ENCODE measurements around the gene ZNF408.
"Not testable (repeated sequence)": the region's sequence is repeated elsewhere in the genome, so short reads cannot be mapped to it uniquely, and the experiment has no call there.

ZNF408 gene

DNA sequence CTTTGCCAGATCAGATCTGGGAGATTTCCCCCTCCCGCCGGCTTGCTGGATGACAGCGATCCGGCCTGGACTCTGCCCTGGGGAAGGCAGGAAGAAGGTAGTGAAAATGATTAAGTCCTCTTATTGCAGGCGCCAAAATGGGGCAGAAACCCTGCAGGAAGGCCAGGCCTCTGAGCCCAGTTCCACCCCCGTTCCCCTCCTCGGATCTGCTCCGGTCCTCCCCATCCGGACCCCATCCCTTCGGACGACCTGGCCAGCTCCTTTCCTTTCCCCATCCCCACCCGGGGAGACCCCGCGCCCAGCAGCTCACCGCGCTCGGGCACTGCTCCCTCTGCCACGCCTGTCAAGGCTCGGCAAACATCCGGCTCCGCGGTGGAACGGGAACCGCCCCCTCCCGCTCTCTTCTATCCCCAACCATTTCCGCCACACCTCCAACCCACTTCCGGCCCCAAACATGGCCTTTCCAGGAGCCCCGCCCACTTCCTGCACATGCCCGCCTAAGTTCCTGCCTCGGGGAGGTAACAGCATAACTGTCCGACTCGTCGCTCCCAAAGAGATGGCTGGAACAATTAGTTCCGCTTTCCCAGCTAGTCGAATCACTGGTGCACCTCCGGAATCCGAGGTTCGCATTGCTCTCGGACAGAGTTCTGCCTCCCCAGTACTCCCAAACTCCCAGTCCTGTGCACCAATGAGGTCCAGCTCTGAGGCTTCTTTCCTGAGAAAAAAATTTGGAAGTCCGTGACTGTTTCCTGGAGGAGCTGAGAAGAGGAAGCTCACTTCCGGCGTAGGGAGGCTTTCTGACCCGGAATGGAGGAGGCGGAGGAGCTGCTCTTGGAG lies at the start of gene ZNF408, which contains the start of gene ARHGAP1:
ZNF408 (plus strand) TSS at position 791 of the 837 bp plus-strand sequence; CDS start at position 808, 17 bp downstream.
ARHGAP1 (minus strand) TSS at position 379 of the 837 bp plus-strand sequence. CDS start 4,512 bp downstream, outside the sequence.
- DNase-seq (ENCODE audit: low spot score), result peak; percentile 99

- DNase-seq (ENCODE audit: low spot score), result no peak
These were observed 45.2 kb upstream of the ZNF408 start for GRCh38 chr11:46655631-46656030.

DNA sequence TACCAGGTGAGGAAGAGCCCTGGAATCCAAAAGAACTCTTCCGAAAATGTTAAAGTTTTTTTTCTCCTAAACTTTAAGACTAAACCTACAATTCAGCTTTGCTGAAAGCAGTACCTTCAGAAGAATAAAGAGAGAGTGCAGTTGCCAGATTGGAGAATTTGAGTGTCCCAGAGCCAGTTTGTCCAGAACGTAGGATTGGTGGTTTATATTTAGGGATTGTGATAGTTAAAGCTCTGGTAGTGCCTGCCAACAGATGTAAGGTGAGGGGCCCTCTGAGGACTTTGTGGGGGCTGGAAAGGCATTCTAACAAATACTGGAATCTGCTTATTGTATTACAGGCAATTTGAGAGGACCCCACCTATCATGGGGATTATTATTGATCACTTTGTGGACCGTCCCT lies 43.6 kb upstream of the ZNF408 start:
- no peak for DNase-seq (ENCODE audit: low spot score)

- DNase-seq (ENCODE audit: low spot score), result no peak
These were observed 42.6 kb upstream of the ZNF408 start for GRCh38 chr11:46658259-46658658.

DNA sequence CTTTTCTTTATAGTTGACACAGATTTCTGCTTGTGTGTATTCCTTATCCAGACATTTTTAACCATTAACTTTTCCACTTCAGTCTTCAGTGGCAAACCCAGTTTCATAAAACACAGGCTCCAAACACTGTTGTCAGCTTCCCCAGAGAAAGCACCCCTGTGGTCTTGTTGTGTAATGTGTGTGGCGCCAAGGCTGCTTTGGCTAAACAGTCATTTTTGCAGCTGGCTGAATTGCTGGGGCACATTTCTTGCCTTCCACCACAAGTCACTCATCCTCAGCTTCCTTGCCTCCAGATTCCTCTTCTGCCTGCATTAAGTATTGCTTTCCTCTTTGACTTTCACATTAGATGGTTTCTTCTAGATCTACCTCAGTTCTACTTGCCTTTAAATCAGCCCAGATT lies 40.9 kb upstream of the ZNF408 start:
- DNase-seq (ENCODE audit: low spot score), result no peak

- DNase-seq (ENCODE audit: low spot score), result no peak
These were observed 39.0 kb upstream of the ZNF408 start for GRCh38 chr11:46661836-46662235.

GRCh38 chr11:46662366-46662765 lies 38.5 kb upstream of the ZNF408 start:
- no peak for DNase-seq (ENCODE audit: low spot score)

- peak; percentile 77 for DNase-seq (ENCODE audit: low spot score)
These were observed 37.4 kb upstream of the ZNF408 start for GRCh38 chr11:46663277-46663940.

DNA sequence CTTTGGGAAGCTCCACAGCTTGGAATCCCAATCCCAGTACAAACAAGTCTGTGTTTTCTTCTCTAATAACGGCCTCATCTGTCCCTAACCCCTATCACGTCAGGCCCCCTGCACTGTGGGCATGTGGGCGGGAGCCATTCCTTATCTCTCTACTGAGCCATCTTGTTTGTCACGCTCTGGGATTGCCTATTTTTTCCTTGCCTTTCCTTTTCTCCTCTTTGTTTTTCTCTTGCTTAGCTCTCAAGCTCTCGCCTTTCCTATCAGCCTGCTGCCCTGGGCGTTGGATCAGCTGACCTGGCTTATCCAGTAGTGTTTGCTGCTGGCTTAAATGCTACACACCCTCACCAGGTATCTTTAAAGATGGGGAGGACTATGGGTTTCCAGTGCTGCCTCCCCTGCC lies 36.2 kb upstream of the ZNF408 start:
- DNase-seq (ENCODE audit: low spot score), result no peak

DNA sequence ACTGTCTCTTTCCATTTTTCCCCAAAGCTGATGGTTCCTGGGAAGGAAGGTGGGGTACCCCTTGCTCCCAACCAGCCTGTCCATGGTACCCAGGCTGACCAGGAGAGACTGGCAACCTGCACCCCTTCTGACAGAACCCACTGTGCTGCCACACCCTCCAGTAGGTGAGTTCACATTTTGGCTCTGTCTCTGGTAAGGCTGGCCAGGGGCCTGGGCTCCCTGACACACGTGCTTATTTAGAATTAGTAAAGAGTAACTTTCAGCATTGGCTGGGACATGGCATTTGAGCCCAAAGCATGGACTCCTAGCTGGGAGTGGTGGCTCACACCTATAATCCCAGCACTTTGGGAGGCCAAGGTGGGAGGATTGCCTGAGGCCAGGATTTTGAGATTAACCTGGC lies 35.5 kb upstream of the ZNF408 start:
- no peak for DNase-seq (ENCODE audit: low spot score)

GRCh38 chr11:46666516-46666915 lies 34.3 kb upstream of the ZNF408 start:
- DNase-seq (ENCODE audit: low spot score), result no peak

DNA sequence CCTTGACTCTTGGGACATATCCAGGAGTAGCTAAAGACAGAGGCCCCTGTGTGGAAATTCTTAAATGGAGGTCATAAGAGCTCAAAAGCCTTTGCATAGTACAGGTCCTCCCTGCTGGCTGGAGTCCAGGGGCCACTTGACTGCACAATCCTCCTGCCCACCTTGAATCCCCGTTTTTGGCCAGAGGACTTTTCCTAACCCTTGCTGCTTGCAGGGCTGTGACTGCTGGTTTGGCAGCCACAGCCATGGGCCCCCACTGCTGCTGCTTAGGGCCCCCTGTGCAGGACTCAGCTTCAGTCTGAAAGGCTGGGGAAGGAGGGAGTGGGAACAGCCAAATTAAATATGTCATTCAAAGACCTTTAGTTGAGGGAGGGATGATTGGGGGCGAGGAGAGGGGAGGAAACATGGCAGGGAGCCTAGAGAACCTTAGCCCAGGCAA lies 33.8 kb upstream of the ZNF408 start:
- no peak for DNase-seq (ENCODE audit: low spot score)

DNA sequence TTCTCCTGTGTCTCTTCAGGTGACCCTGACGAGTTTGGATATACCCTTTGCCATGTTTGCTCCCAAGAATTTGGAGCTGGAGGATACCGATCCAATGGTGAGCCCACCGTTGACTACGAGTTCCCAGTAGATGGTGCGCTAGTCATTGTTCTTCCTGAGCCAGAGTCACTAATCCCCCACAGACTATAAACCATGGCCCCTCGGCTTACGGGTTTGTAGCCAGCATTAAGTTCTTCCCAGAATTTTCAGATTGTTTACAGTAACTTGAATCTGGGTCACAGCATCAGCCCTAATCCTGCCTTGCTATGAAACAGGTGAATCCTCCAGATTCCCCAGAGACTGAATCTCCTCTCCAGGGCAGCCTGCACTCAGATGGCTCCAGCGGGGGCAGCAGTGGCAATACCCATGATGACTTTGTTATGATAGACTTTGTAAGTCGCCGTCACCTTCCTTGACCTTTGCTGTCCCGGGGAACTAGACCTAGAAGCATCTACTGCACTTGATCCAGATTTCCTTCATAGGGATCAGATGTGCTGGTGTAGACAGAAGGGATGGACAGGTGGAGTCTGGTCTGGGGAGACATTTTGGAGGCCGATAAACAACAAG lies 32.2 kb upstream of the ZNF408 start:
- no peak for DNase-seq (ENCODE audit: low spot score)

- DNase-seq (ENCODE audit: low spot score), result no peak
These were observed 31.1 kb upstream of the ZNF408 start for GRCh38 chr11:46669711-46670139.

DNA sequence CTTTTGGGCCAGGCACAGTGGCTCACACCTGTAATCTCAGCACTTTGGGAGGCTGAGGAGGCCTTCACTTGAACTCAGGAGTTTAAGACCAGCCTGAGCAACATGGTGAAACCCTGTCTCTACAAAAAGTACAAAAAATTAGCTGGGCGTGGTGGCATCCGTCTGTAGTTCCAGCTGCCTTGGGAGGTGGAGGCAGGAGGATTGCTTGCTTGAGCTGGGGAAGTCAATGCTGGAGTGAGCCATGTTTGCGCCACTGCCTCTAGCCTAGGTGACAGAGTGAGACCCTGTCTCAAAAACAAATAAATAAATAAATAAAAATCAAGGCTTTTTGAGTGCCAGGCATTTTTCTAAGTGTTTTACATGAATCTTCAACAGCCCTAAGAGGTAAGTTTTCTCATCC lies 30.3 kb upstream of the ZNF408 start:
- DNase-seq (ENCODE audit: low spot score), result not testable (repeated sequence)

GRCh38 chr11:46671958-46672315 lies 28.9 kb upstream of the ZNF408 start:
- no peak for DNase-seq (ENCODE audit: low spot score)

- DNase-seq (ENCODE audit: low spot score), result no peak
These were observed 28.4 kb upstream of the ZNF408 start for GRCh38 chr11:46672381-46672839.

DNA sequence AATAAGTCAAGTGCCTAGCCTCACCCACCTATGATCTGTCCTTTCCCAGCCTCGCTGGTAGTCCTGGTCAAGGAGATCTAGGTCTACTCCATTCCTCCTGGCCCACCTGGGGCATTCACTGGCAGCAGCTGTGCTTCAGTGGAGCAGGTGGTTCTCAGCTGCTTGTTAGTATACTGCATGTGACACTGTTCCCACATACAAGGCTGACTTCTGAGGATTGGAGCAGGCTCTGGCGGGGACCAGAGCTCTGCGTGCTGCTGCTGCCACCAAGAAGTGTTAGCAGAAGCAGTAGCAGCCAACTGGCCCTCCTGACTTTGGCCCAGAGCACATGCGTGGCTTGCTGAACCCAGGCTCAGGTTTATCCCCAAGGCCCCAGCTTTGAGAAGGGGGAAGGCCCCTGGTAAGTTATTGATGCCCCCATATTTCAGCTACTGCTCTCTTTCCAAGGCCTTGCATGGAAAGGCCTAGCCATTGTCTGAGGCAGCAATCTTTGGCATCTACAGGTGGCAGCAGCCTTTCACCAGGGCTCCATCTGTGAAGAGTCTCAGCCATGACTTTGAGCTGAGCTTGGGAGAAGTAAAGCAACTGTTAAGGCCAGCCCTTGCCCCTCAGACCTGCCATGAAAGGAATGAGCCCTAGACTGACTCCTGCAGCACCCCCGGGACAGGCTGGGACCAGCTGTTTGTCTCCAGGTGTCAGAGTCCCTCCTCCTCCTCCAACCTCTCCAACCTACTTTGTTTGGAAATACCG lies 26.9 kb upstream of the ZNF408 start:
- no peak for DNase-seq (ENCODE audit: low spot score)

DNA sequence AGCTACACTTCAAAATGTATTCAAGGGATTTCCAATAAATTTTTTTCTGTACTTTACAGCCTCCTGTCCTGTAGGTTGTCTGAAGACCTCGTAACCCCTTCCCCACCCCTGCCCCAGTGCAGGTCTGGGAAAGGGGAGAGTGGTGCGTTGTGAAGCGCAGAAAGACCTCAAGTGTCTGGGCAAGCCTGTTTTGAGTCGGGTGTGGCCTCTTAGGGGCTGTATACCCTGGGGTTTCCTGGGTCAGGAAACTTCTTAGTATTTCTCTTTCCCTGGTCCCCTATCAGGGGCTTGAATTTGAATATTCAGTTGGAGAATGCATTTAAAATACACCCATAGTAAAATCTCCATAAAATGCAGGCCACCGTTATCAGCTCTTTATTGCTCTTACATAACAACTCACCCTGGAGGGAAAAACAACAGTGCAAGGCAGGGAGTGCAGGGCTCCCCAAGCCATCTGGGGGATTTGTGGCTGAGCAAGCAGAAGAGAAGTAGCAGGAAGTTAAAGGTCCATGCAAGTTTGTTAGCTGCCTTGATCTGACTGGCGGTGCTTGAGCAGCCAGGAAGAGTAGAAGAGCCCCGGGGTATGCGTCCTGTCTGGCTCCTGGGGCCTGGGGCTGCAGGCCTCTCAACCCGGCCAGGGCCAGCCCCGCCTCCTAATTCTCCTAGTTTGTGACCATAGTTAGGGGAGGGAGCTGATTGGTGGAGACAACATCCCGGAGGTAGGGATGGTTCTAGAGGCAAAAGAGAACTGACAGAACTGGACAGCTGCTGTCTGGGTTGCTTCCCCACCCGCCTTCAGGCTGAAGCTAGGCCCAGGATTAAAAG lies 26.2 kb upstream of the ZNF408 start:
- no peak for DNase-seq (ENCODE audit: low spot score)

DNA sequence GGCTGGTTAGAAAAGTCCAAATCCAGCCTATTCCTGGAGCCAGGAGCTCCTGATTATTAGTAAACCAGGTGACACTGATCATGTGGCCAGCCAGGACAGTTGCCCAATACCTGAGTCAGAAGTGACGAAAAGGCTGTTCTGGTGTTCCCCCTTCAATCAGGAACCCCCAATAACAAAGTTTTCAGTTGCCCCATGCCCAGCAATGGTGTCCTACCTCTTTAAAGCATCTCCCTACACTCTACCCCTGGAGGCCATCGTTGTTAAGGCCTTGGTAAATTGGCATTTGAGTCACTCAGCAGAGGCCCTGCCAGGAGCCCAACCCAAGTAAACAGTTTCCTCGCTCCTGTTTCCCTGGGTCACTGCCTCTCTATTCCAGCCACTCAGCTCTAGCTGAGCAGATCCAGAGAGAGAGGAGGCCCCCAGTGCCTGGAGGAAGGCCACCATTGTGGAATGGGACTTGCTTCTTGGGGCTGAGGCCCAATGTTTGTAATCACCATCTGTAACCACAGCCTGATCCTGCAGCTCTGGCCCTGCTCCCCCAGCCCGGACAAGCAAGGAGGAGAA lies 25.5 kb upstream of the ZNF408 start:
- DNase-seq (ENCODE audit: low spot score), result peak; percentile 74

- no peak for DNase-seq (ENCODE audit: low spot score)
These were observed 24.9 kb upstream of the ZNF408 start for GRCh38 chr11:46675949-46676348.

All from putamen (tissue), 1 donor.